WERI-Rb-1 (cell line): ENCODE results near the gene C9orf43.
"Not testable (repeated sequence)": the region's sequence is repeated elsewhere in the genome, so short reads cannot be mapped to it uniquely, and the experiment has no call there.

Source experiments
- DNase-seq: peaks from one replicate; pipeline ENCODE4 v3.0.0-alpha.2; 2020
- H3K27ac ChIP-seq: fragments of 250-450 bp; sonication (Bioruptor Pico); 2 replicates; pipeline ENCODE4 v1.5.1; 2020; ENCODE audit warnings: mild to moderate bottlenecking, moderate library complexity
- H3K27me3 ChIP-seq: fragments of 250-450 bp; sonication (Bioruptor Pico); 2 replicates; pipeline ENCODE4 v1.5.1; 2021; ENCODE audit warnings: mild to moderate bottlenecking, low read depth, moderate library complexity; ENCODE audit not compliant: insufficient read depth, severe bottlenecking
- H3K36me3 ChIP-seq: fragments of 250-450 bp; sonication (Bioruptor Pico); 2 replicates; pipeline ENCODE4 v1.5.1; 2020; ENCODE audit warnings: mild to moderate bottlenecking, moderate library complexity
- H3K4me3 ChIP-seq: 2 replicates; pipeline ENCODE4 v1.5.1; 2011; ENCODE audit warnings: low read depth, mild to moderate bottlenecking, control low read depth, low read length
- H3K9me3 ChIP-seq: fragments of 250-450 bp; sonication (Bioruptor Pico); 2 replicates; pipeline ENCODE4 v1.5.1; 2021; ENCODE audit warnings: mild to moderate bottlenecking, moderate library complexity; ENCODE audit not compliant: severe bottlenecking
- TF ChIP-seq, protein P1 (sequence below): IDR thresholded peaks from 2 replicates; pipeline ENCODE4 v1.5.1; 2011; ENCODE audit warnings: low read depth, mild to moderate bottlenecking, control low read depth, inconsistent platforms, low read length

Gene C9orf43

DNA sequence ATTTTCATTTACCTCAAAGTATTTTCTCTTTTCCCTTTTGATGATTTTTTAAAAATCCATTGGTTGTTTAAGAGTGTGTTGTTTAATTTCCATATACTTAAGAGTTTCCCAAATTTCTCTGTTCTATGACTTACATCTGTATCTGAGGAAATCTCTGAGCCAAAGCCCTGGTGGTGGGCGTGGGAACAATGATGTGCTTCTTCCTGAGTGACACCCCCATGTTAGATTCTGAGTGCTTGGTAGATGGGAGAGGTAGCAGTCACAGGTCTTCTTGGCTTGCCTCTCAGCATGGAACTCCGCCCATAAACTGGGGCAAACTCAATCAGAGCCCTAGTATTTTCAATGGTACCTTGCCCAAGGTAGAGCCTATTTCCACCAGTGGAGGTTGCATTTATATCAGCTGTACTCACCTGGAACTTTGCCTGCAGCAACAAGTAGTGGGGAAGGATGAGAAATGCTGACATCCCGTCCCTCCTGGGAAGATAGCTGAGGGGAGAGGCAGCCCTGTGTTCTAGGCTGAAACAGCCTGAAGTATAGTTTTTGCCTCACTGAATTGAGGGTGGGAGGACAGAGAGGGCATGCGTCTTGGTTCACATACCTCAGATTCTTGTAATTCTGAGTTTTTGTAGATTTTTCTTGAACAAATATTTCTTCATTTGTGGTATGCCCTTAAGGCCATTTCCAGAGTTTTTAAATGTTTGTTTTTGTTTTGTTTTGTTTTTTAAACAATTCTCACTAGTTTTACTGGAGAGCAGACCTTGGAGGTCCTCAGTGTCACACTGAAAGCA is 26.4 kb downstream of the C9orf43 start:
- peaks cover 16% of the 10 kb centered on the region for H3K9me3 ChIP-seq
- TF ChIP-seq, protein P1, sequence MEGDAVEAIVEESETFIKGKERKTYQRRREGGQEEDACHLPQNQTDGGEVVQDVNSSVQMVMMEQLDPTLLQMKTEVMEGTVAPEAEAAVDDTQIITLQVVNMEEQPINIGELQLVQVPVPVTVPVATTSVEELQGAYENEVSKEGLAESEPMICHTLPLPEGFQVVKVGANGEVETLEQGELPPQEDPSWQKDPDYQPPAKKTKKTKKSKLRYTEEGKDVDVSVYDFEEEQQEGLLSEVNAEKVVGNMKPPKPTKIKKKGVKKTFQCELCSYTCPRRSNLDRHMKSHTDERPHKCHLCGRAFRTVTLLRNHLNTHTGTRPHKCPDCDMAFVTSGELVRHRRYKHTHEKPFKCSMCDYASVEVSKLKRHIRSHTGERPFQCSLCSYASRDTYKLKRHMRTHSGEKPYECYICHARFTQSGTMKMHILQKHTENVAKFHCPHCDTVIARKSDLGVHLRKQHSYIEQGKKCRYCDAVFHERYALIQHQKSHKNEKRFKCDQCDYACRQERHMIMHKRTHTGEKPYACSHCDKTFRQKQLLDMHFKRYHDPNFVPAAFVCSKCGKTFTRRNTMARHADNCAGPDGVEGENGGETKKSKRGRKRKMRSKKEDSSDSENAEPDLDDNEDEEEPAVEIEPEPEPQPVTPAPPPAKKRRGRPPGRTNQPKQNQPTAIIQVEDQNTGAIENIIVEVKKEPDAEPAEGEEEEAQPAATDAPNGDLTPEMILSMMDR = no peak
- no peak overlapping the region for H3K27ac ChIP-seq
- DNase-seq = no peak
- H3K27me3 ChIP-seq = no peaks in the 10 kb centered on the region
- H3K36me3 ChIP-seq = no peaks in the 10 kb centered on the region
- H3K4me3 ChIP-seq = no peak overlapping the region

DNA sequence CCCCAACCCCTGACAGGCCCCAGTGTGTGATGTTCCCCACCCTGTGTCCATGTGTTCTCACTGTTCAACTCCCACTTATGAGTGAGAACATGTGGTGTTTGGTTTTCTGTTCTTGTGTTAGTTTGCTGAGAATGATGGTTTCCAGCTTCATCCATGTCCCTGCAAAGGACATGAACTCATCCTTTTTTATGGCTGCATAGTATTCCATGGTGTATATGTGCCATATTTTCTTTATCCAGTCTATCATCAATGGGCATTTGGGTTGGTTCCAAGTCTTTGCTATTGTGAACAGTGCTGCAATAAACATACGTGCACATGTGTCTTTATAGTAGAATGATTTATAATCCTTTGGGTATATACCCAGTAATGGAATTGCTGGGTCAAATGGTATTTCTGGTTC is 27.2 kb downstream of the C9orf43 start:
- H3K27me3 ChIP-seq, H3K4me3 ChIP-seq, H3K27ac ChIP-seq, H3K36me3 ChIP-seq, DNase-seq: not testable (repeated sequence)
- peaks cover 16% of the 10 kb centered on the region for H3K9me3 ChIP-seq

DNA sequence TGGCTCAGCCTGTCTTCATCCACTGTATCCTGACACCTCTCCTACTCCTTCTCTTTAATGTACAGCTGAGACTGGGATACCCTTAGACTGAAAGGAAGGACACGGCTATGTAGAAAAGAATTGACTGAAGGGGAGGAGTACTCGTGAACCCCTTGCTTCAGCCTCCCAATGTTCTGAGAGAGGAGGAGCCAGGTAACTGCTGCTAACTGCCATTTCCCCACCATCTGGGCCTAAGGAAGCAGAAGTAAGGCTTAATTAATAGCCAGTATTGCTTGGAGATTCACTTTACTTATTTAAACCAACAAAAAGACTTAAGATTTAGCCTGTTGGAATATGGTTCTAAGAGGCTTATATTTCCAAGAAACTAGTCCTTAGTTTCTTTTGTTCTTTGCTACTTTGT is 34.2 kb downstream of the C9orf43 start:
- Histone ChIP-seq H3K27me3 (no peaks in the 10 kb centered on the region), H3K36me3 (no peaks in the 10 kb centered on the region), H3K9me3 (no peaks in the 10 kb centered on the region), H3K27ac (no peak overlapping the region), H3K4me3 (no peak overlapping the region)
- DNase-seq = no peak
- TF ChIP-seq, protein P1 = no peak

DNA sequence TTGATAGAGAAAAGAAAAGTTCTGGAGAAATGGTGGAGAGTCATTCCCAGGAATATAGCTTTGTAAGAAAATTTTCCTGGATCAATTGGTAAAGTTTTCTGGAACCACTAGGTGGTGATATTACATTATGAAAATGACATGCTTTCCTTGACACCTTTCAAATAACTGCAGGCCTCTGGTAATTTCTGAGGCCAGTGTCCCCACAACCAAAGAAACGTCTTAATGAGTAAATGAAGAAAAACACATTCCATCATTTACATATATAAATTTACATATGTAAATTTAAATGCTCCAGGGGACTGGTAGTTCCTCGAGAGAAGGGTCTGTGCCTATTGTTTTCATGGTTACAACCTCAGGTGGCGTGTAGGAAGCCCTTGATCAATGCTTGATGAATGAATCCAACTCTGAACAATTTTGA is 35.8 kb downstream of the C9orf43 start:
- no peaks in the 10 kb centered on the region for H3K9me3 ChIP-seq
- H3K27me3 ChIP-seq = no peaks in the 10 kb centered on the region
- TF ChIP-seq, protein P1 = 0 out of 2 replicates have a peak, but pooled peaks have one; percentile 28
- DNase-seq = no peak
- no peak overlapping the region for H3K27ac ChIP-seq
- H3K4me3 ChIP-seq = no peak overlapping the region
- no peaks in the 10 kb centered on the region for H3K36me3 ChIP-seq

DNA sequence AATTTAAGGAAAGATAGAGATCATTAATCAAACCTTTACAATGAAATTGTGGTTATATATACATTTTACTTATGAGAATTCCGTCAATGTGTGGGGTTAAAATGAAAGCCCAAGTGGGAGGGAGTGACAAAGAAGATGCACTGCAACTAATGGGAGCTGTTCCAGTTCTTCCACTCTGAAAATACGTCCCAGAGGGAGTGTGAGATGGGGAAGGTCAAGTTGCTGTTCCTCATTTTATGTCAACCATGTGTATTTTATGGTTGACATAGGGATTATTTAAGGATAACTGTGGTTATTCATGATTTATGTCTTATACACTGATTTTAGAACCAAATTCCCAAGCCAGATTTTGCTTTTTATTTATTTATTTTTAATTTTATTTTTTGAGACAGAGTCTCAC is 38.8 kb downstream of the C9orf43 start:
- H3K27ac ChIP-seq = no peak overlapping the region
- no peak overlapping the region for H3K4me3 ChIP-seq
- H3K27me3 ChIP-seq = no peaks in the 10 kb centered on the region
- H3K9me3 ChIP-seq = no peaks in the 10 kb centered on the region
- TF ChIP-seq, protein P1 = no peak
- H3K36me3 ChIP-seq = no peaks in the 10 kb centered on the region
- DNase-seq = no peak

DNA sequence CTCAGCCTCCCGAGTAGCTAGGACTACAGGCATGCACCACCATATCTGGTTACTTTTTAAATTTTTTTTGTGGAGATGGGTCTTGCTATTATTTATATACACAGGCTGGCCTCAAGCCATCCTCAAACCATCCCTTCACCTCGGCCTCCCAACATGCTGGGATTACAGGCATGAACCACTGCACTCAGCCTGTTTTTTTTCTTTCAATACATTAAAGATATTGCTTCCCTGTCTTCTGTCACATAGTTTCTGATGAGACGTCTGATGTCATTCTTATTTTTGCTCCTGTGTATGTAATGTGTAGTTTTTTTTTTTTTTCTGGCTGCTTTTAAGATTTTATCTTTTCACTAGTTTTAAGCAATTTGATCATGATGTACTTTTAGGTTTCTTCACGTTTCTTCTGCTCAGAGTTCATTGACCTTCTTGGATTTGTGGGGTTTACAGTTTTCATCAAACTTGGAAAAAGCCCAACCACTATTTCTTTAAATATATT is 41.6 kb downstream of the C9orf43 start:
- TF ChIP-seq, protein P1 = no peak
- Histone ChIP-seq H3K27ac (no peak overlapping the region), H3K36me3 (no peaks in the 10 kb centered on the region), H3K4me3 (no peak overlapping the region), H3K9me3 (no peaks in the 10 kb centered on the region), H3K27me3 (no peaks in the 10 kb centered on the region)
- DNase-seq = no peak
